ENCODE measurements around the gene COL23A1. TPM values are rescaled to one million over a fixed set of nuclear protein-coding genes. Genes with fewer than 3 reads are reported as not detected.

The COL23A1 gene
- total and polyA plus RNA-seq, 2 of the 8 experiments (the other 6 are each of a cell fraction or from before 2014, with no cell fraction given), result 3.1 to 4.7 TPM

- DNase-seq (ENCODE audit: low read depth in 1 of 2, low spot score in 2 of 2), result no peak
- no peak overlapping the region for H2AFZ ChIP-seq (ENCODE audit: low read length)
- FAIRE-seq, result no peak
- H3K14ac ChIP-seq (ENCODE audit: insufficient read length), result no peak overlapping the region
- no peaks in the 10 kb centered on the region for H3K79me1 ChIP-seq (ENCODE audit: low read depth, low read length)
- H4K5ac ChIP-seq (ENCODE audit: insufficient read length, low read depth, low read length), result no peak overlapping the region
- no peaks in the 10 kb centered on the region for H3K36me3 ChIP-seq (ENCODE audit: control insufficient read depth in 2 of 4, insufficient read depth in 4 of 4, low read length in 3 of 4)
- no peak overlapping the region for H3K56ac ChIP-seq (replicated peaks; ENCODE audit: insufficient read length, low read depth, low read length)
- no peak overlapping the region for H2BK5ac ChIP-seq (ENCODE audit: low read depth, low read length)
- no peak overlapping the region for H3K27ac ChIP-seq (ENCODE audit: low read depth, low read length)
- H3K79me2 ChIP-seq (ENCODE audit: control insufficient read depth in 1 of 2, insufficient read depth in 2 of 2, low read length in 2 of 2), result no peaks in the 10 kb centered on the region
- CTCF ChIA-PET (ENCODE audit: partially characterized antibody), result interaction anchor here (1.0 to 3.7 kb wide), 4 partner anchors 10 to 51 kb away, joined by 3 to 38 read pairs (median 6); no protein-coding TSS in a partner anchor
- H3K27me3 ChIP-seq (replicated peaks in 1 of 4; ENCODE audit: control insufficient read depth in 3 of 4, extremely low read depth in 1 of 4, insufficient read depth in 3 of 4, low read length in 3 of 4), result 0 out of 7 replicates have a peak, but pooled peaks cover 0 to 2% (median 0%) of the 10 kb centered on the region in 4 experiments
- H3K23ac ChIP-seq (ENCODE audit: insufficient read length), result no peak overlapping the region
- no peak overlapping the region; the same call in 1 of the 2 replicates for H4K8ac ChIP-seq (ENCODE audit: extremely low read depth, insufficient read depth, low read length)
- no peak overlapping the region for H2AK5ac ChIP-seq (ENCODE audit: low read depth, low read length)
- H3K9ac ChIP-seq (replicated peaks in 1 of 4; ENCODE audit: extremely low read depth in 1 of 4, low read depth in 3 of 4, low read length in 3 of 4), result no peak overlapping the region
- no peak overlapping the region for H2BK20ac ChIP-seq (ENCODE audit: low read length)
- 96% methylated on average over 8 of the region's 9 CpGs; no CpG with 5 or more reads in 1 of the 2 experiments for WGBS, 2 experiments (ENCODE audit: extremely low coverage in 1 of 2, insufficient coverage in 1 of 2, insufficient read length in 1 of 2, insufficient replicate concordance in 2 of 2, low coverage in 1 of 2, low lambda C conversion rate in 2 of 2, missing lambda C conversion rate in 1 of 2)
- H2BK120ac ChIP-seq (replicated peaks; ENCODE audit: low read depth, low read length), result no peak overlapping the region
- peaks cover 6% of the 10 kb centered on the region; the same call in 1 of the 2 replicates for H3K23me2 ChIP-seq (ENCODE audit: low read depth, low read length)
- H4K91ac ChIP-seq (replicated peaks; ENCODE audit: insufficient read length, low read length), result no peak overlapping the region
- POLR2A ChIA-PET (ENCODE audit: partially characterized antibody), result interaction anchor here (1.1 kb wide), 1 partner anchor 19 kb away, joined by 3 read pairs; no protein-coding TSS in a partner anchor
- H3K4me1 ChIP-seq (replicated peaks in 1 of 4; ENCODE audit: control insufficient read depth in 3 of 4, insufficient read depth in 4 of 4, low read length in 3 of 4), result no peaks in the 10 kb centered on the region; a peak in 1 of 7 replicates
- no peak overlapping the region for H2BK15ac ChIP-seq (ENCODE audit: low read length)
- no peak overlapping the region for H2BK12ac ChIP-seq (ENCODE audit: low read depth, low read length)
- no peak overlapping the region for H3K4ac ChIP-seq (replicated peaks; ENCODE audit: insufficient read length, low read depth, low read length)
- H4K20me1 ChIP-seq (replicated peaks in 1 of 2; ENCODE audit: control insufficient read depth in 1 of 2, insufficient read depth in 2 of 2, low read length in 2 of 2), result peaks cover 0 to 3% of the 10 kb centered on the region in 2 experiments
- no peak overlapping the region for H3K18ac ChIP-seq (ENCODE audit: extremely low read depth, low read length)
- no peaks in the 10 kb centered on the region for H3K9me3 ChIP-seq (ENCODE audit: insufficient read depth in 2 of 2, low read depth in 1 of 2, low read length in 1 of 2)
- no peak overlapping the region for H3K4me3 ChIP-seq (ENCODE audit: extremely low read depth in 1 of 4, insufficient read depth in 2 of 4, low read depth in 3 of 4, low read length in 4 of 4)
- H3K4me2 ChIP-seq (ENCODE audit: insufficient read depth in 1 of 2, low read depth in 2 of 2, low read length in 2 of 2), result no peak overlapping the region
- TF ChIP-seq MAX (IDR thresholded peaks at IDR 0.05), result no peak
- no peak for TF ChIP-seq CREB1 (IDR thresholded peaks at IDR 0.05)
- TF ChIP-seq E2F6 (IDR thresholded peaks at IDR 0.05), result no peak
- no peak for TF ChIP-seq CHD2 (IDR thresholded peaks at IDR 0.05; ENCODE audit: low read length)
- no peak for TF ChIP-seq EP300 (IDR thresholded peaks at IDR 0.05; ENCODE audit: borderline replicate concordance in 1 of 2, low read depth in 2 of 2, low read length in 2 of 2)
- no peak for TF ChIP-seq SIN3A (conservative IDR thresholded peaks at IDR 0.05 in 1 of 2, IDR thresholded peaks at IDR 0.05 in 1 of 2; ENCODE audit: low read depth in 1 of 2, low read length in 2 of 2)
- TF ChIP-seq BCL11A (IDR thresholded peaks at IDR 0.05; ENCODE audit: low read depth in 2 of 2, low read length in 2 of 2), result no peak
- TF ChIP-seq BACH1 (IDR thresholded peaks at IDR 0.05; ENCODE audit: low read length), result no peak
- no peak for TF ChIP-seq GABPA (IDR thresholded peaks at IDR 0.05; ENCODE audit: borderline replicate concordance, insufficient read depth, low read length)
- no peak for TF ChIP-seq CHD1 (IDR thresholded peaks at IDR 0.05; ENCODE audit: low read depth, low read length)
- no peak for TF ChIP-seq GTF2F1 (IDR thresholded peaks at IDR 0.05; ENCODE audit: borderline replicate concordance, low read depth, low read length)
- no peak for TF ChIP-seq ASH2L (IDR thresholded peaks at IDR 0.05; ENCODE audit: low read length)
Observed at GRCh38 chr5:178272591-178272990, 317.6 kb downstream of the COL23A1 start.

Data from H1 (cell line).